OCI-LY3 (cell line): ENCODE data around the gene DESI1.

ENCODE experiments used
- H2AFZ ChIP-seq: fragments of 200-600, 300-600 bp; shearing (Covaris generic); 2 replicates; pipeline ENCODE4 v1.6.0; 2014; ENCODE audit warnings: antibody characterized with exemption, low read depth, low read length
- H3K27ac ChIP-seq: fragments of 200-600, 300-600 bp; sonication (generic); 2 replicates; pipeline ENCODE4 v1.5.1; 2014; ENCODE audit warnings: mild to moderate bottlenecking, low read length, moderate library complexity, mixed read lengths
- H3K27me3 ChIP-seq: fragments of 200-600, 300-600 bp; sonication (generic); 2 replicates; pipeline ENCODE4 v1.6.1; 2014; ENCODE audit warnings: low read depth, low read length, mixed read lengths
- H3K36me3 ChIP-seq: fragments of 200-600, 300-600 bp; sonication (generic); replicated peaks from 2 replicates; pipeline ENCODE3; 2014; ENCODE audit warnings: low read depth, low read length, mixed read lengths
- H3K4me1 ChIP-seq: fragments of 300-600, 200-600 bp; sonication (generic); 2 replicates; pipeline ENCODE4 v1.6.1; 2014; ENCODE audit warnings: low read length, mixed read lengths
- H3K4me2 ChIP-seq: fragments of 200-600, 300-600 bp; sonication (generic); 2 replicates; pipeline ENCODE4 v1.6.1; 2014; ENCODE audit warnings: low read length, mixed read lengths
- H3K4me3 ChIP-seq: fragments of 300-600, 200-600 bp; sonication (generic); 2 replicates; pipeline ENCODE4 v1.5.1; 2014; ENCODE audit warnings: antibody characterized with exemption, mild to moderate bottlenecking, low read length, moderate library complexity
- H3K79me2 ChIP-seq: fragments of 300-600, 200-600 bp; shearing (Covaris generic); 2 replicates; pipeline ENCODE4 v1.6.1; 2014; ENCODE audit warnings: mild to moderate bottlenecking, low read length, mixed read lengths
- H3K9ac ChIP-seq: fragments of 300-600, 200-600 bp; shearing (Covaris generic); 2 replicates; pipeline ENCODE4 v1.6.0; 2014; ENCODE audit warnings: mild to moderate bottlenecking, low read length, moderate library complexity
- H3K9me3 ChIP-seq: fragments of 200-600, 300-600 bp; shearing (Covaris generic); 2 replicates; pipeline ENCODE4 v1.6.1; 2014; ENCODE audit warnings: low read length, mixed read lengths; ENCODE audit not compliant: insufficient read depth
- H4K20me1 ChIP-seq: fragments of 200-600, 300-600 bp; sonication (generic); 2 replicates; pipeline ENCODE4 v1.6.1; 2016; ENCODE audit warnings: low read length, mixed read lengths; ENCODE audit not compliant: insufficient read depth
- EZH2phosphoT487 ChIP-seq: fragments of 200-600 bp; shearing (Covaris generic); IDR thresholded peaks from 2 replicates; pipeline ENCODE4 v1.6.1; 2018; ENCODE audit warnings: antibody characterized with exemption, mixed run types, low read depth
- TF ChIP-seq, protein P1 (sequence below): fragments of 200-600, 300-600 bp; sonication (generic); IDR thresholded peaks from 2 replicates; pipeline ENCODE4 v1.5.1; 2014; ENCODE audit warnings: antibody characterized with exemption, low read length, low read depth

DESI1 gene

GRCh38 chr22:41650821-41651220 lies 30.0 kb upstream of the DESI1 start:
- Histone ChIP-seq H4K20me1 (no peaks in the 10 kb centered on the region), H3K36me3 (peaks cover 73% of the 10 kb centered on the region), H3K4me3 (no peak overlapping the region), H3K9me3 (no peaks in the 10 kb centered on the region), H3K79me2 (peaks cover 14% of the 10 kb centered on the region; the same call in 1 of the 2 replicates), H3K9ac (no peak overlapping the region), H3K4me2 (no peak overlapping the region), H3K27me3 (no peaks in the 10 kb centered on the region), H3K4me1 (no peaks in the 10 kb centered on the region), H3K27ac (no peak overlapping the region), H2AFZ (no peak overlapping the region)
- TF ChIP-seq EZH2phosphoT487: no peak
- TF ChIP-seq, protein P1, sequence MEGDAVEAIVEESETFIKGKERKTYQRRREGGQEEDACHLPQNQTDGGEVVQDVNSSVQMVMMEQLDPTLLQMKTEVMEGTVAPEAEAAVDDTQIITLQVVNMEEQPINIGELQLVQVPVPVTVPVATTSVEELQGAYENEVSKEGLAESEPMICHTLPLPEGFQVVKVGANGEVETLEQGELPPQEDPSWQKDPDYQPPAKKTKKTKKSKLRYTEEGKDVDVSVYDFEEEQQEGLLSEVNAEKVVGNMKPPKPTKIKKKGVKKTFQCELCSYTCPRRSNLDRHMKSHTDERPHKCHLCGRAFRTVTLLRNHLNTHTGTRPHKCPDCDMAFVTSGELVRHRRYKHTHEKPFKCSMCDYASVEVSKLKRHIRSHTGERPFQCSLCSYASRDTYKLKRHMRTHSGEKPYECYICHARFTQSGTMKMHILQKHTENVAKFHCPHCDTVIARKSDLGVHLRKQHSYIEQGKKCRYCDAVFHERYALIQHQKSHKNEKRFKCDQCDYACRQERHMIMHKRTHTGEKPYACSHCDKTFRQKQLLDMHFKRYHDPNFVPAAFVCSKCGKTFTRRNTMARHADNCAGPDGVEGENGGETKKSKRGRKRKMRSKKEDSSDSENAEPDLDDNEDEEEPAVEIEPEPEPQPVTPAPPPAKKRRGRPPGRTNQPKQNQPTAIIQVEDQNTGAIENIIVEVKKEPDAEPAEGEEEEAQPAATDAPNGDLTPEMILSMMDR: no peak

DNA sequence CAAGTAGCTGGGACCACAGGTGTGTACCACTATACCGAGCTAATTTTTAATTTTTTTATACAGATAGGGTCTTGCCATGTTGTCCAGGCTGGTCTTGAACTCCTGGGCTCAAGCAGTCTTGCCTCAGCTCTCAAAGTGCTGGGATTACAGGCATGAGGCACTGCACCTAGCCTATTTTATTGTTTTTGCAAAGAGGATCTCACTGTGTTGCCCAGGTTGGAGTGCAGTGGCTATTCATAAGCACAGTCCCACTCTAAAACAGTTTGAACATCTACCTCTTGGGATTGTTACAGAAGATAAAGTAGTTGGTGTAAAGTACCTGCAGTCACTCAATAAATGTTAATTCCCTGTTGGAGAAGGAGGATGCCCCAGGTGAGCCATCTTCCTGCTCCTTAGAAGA lies 29.4 kb upstream of the DESI1 start:
- Histone ChIP-seq H3K4me1 (no peaks in the 10 kb centered on the region), H3K27me3 (no peaks in the 10 kb centered on the region), H3K27ac (no peak overlapping the region), H3K9ac (no peak overlapping the region), H3K4me3 (no peak overlapping the region), H2AFZ (no peak overlapping the region), H3K36me3 (peaks cover 70% of the 10 kb centered on the region), H4K20me1 (no peaks in the 10 kb centered on the region), H3K9me3 (no peaks in the 10 kb centered on the region), H3K79me2 (peaks cover 14% of the 10 kb centered on the region; the same call in 1 of the 2 replicates), H3K4me2 (no peak overlapping the region)
- TF ChIP-seq, protein P1: no peak
- no peak for TF ChIP-seq EZH2phosphoT487

DNA sequence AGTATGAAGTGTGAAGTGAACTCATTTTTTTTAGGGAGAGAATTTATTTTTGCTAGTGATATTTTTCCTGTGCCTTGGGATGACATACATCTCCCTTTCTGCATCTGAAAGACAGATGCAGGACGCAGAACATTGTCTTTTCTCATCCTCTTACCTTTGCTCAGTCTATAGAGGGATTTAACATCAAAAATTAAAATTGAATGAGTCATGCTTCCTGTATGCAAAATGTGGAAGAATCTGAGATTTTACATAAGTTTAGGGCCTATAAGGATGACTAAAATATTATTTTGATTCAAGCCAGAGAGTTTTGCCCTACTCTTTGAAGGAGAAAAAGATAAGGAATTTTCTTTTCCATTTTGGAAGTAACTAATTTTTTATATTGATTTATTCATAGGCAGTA lies 27.6 kb upstream of the DESI1 start:
- Histone ChIP-seq H3K4me1 (no peaks in the 10 kb centered on the region), H4K20me1 (no peaks in the 10 kb centered on the region), H3K4me3 (no peak overlapping the region), H3K4me2 (no peak overlapping the region), H3K27ac (no peak overlapping the region), H2AFZ (no peak overlapping the region), H3K9ac (no peak overlapping the region), H3K79me2 (peaks cover 10% of the 10 kb centered on the region; the same call in 1 of the 2 replicates), H3K36me3 (peaks cover 57% of the 10 kb centered on the region), H3K9me3 (no peaks in the 10 kb centered on the region), H3K27me3 (no peaks in the 10 kb centered on the region)
- TF ChIP-seq, protein P1: no peak
- TF ChIP-seq EZH2phosphoT487: no peak

DNA sequence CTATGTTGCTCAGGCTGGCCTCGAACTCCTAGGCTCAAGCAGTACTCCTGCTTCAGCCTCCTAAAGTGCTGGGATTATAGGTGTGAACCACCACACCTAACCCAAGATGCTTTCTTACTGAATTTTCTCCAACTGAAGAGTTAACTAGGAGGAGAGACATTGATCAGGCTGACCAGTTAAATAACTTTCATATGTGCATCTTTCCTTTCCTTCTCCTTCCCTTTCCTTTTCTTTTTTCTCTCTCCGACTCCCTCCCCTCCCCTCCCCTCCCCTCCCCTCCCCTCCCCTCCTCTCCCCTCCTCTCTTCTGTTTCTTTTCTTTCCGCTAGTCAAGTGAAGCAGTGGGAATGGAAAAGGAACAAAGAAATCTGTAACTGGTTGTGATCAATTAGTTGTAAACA lies 26.9 kb upstream of the DESI1 start:
- Histone ChIP-seq H3K4me1 (no peaks in the 10 kb centered on the region), H3K9ac (no peak overlapping the region), H3K9me3 (no peaks in the 10 kb centered on the region), H3K36me3 (peaks cover 54% of the 10 kb centered on the region), H3K27me3 (no peaks in the 10 kb centered on the region), H3K27ac (no peak overlapping the region), H3K4me2 (no peak overlapping the region), H4K20me1 (0 out of 2 replicates have a peak, but pooled peaks cover under 1% of the 10 kb centered on the region), H3K79me2 (peaks cover 16% of the 10 kb centered on the region), H2AFZ (no peak overlapping the region), H3K4me3 (no peak overlapping the region)
- no peak for TF ChIP-seq EZH2phosphoT487
- TF ChIP-seq, protein P1: no peak
